Colon (tissue), 2 donors: ENCODE results near the gene SNCB.

Source experiments
- FAIRE-seq: peaks from 2 replicates; lab custom pipeline; 2012; peaks lifted over from hg19 to GRCh38; lab: Jason Lieb, UNC
- donor health status: control.
- donor health status: control.

SNCB gene

DNA sequence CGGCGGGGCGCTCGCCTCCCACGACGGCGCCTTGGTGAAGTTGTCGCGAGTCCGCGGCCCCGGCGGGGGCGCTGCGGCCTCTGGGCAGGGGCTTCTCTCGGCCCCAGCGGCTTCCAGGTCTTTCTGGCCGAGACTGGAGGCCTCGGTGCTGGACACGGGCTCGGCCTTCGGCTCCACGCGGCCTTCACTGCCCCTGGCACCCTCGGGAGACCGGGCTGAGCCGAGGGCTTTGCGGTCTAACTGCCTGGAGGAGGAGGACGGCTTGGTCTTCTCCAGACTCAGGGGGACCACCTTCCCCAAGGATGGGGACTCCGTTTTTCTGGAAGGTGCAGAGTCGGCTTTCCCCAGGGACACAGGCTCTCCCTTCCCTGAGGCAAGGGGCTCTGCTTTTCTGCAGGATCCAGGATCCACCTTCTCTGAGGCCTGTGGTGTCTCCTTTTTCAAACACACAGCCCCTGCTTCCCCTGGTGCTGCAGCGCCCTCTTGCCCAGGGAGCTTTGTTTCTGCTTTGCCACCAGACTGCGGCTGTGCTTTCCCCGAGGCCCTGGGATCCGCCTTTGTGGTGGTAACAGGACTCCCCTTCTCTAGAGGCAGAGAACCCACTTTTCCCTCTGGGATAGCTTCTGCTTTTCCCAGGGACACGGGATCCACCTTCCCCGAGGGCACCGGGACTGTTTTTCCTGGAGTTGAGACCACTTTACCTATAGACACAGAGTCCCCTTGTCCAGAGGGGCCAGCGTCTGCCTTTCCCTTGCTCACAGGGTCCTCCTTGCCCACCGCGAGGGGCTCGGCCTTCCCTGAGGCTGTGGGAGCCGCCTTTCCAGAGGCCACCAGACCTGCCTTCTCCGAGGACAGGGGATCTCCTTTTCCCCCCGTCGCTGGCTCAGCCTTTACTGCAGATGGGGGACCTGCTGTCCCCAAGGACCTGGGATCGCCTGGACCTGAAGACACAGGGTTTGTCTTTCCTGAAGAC lies 32.6 kb downstream of the SNCB start:
- FAIRE-seq: no peak

DNA sequence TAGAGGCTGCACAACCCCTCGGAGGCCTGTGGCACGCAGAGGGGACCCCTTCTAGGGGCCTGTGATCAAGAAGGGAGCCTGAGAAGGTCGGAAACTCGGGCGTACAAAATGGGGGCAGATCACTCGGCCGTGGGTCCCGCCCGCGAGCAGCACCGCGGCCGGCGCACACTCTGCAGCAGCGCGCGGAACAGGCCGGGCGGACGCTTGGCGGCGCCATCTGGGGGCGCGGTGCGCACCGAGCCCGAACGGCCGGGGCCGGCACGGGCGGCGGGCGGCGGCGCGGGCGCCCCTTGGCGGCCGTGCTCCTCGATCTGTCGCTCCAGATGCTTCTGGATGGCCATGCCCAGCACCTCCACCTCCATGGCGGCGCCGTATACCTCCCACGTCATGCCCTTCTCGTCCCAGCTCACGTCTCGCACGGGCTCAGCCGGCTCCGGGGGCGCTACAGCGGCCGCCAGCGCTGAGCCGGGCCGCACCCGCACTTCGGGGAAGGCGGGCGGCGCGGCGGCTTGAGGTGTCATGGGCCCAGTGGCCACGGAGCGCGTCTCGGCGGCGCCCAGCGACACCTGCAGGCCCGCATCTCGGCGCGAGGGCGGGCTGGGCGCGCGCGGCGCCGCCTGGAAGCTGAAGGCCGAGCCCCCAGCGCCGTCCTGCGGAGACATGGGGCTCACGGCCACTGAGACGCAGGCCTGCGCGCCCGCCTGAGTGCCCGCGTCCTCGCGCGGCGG lies 33.5 kb downstream of the SNCB start:
- FAIRE-seq: no peak

DNA sequence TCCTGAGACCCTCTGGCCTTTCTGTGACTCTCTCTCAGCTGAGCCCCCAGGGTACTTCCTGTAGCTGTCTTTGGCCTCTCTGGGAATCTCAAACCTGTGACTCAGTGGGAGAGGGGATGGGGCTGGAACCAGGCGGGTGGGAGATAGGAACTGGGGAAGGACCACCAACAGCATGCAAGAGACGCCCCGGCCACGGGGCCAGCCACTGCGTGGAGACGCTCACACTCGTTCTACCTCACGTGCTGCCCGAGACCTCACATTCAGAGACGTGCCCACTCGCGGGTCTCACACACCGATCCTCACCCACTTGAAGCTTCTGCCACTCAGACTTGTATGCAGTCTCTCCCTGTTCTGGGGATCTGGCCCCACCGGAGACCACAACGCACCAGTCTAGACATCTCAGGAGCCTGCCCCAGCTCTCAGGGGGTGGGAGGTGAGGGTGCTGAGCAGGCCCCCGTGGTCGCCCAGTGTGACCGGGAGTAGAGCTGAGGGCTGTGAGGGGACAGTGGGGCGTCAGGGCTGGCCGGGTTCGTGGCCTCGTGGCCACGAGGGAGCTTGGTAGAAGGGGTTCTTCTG lies 34.2 kb downstream of the SNCB start:
- FAIRE-seq: no peak

DNA sequence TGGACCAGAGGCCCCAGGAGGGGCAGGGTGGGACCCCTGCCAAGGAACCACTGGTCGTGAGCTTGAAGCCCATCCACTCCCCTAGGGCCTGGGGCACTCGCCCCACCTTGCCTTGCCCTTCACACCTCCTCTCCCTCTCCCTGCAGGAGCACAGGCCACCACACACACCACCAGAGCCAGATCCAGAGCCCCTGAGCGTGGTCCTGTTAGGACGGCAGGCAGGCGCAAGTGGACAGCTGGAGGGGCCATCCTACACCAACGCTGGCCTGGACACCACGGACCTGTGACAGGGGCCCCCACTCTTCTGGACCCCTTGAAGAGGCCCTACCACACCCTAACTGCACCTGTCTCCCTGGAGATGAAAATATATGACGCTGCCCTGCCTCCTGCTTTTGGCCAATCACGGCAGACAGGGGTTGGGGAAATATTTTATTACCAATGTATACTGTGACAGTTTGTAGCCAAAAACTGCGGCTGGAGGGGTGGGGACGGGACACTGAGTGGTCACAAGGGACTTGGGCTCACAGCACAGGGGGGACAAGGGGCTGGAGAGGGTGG lies 34.9 kb downstream of the SNCB start:
- no peak for FAIRE-seq

DNA sequence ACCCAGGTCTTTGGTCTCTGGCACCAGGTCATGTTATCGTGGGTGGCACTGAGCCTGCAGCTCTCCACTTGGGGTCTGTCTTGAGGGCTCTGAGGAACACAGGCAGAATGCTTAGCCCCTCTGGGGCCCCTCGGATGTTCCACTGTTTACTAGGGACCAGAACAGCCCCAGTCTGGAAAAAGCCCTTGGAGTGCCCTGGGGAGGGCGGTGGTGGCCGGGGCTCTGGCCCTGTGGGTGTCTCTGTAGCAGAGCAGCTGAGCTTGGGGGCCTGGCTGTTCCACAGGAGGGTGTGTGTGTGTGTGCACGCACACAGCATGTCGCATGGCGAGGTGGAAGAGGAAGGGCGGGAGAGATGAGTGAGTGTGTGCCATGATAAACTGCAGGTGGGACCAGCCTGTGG lies 35.8 kb downstream of the SNCB start:
- FAIRE-seq: no peak

DNA sequence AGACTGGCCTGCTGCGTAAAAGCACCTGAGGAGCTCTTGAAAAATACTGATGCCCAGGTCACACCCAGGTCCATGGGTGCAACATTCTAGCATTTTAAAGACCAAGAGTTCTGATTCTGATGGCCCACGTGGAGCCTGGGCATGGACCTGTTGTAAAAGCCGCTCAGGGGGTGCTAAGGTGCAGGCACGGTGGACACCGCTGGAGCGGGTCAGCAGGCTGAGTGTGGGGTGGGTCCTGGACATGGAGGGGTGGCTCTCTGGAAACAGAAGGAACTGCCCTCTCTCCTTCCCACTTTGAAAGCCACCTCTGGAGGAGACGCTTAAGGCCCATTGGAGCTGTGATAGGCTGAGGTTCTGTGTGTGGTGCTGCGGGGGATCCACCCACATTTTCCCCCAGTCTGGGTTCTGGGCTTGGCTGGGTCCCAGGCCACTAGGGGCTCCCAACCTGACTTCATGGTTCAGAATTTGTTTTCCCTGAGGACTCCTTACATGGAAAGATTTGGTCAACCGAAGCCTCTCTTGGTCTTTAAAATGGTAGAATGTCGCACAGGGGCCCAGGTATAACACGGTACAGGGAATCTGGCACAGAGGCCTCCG lies 37.0 kb downstream of the SNCB start:
- FAIRE-seq: no peak

DNA sequence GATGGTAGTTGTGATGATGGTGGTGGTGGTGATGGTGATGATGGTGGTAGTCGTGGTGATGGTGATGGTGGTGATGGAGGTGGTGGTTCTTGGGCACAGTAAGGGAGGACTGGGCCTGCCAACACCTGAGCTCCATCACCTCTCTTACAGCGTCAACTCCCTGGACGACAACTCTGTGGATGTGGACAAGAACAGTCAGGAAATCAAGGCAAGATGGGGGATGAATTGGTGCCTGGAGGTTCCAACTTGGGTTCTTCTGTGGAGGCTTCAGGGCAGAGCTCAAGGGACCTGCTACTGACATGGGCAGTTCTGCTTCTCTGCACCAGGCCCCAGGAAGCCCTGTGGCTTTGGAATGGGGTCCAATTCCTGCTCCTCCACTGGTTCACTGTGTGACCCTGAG lies 37.8 kb downstream of the SNCB start:
- FAIRE-seq: no peak

DNA sequence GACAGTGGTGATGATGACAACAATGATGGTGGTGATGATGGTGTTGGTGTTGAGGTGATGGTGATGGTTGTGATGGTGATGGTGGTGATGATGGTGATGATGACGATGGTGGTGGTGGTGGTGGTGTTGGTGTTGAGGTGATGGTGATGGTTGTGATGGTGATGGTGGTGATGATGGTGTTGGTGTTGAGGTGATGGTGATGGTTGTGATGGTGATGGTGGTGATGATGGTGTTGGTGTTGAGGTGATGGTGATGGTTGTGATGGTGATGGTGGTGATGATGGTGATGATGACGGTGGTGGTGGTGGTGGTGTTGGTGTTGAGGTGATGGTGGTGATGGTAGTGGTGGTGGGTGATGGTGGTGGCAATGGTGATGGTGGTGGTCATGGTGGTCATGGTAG lies 38.7 kb downstream of the SNCB start:
- FAIRE-seq: peak; percentile 100

DNA sequence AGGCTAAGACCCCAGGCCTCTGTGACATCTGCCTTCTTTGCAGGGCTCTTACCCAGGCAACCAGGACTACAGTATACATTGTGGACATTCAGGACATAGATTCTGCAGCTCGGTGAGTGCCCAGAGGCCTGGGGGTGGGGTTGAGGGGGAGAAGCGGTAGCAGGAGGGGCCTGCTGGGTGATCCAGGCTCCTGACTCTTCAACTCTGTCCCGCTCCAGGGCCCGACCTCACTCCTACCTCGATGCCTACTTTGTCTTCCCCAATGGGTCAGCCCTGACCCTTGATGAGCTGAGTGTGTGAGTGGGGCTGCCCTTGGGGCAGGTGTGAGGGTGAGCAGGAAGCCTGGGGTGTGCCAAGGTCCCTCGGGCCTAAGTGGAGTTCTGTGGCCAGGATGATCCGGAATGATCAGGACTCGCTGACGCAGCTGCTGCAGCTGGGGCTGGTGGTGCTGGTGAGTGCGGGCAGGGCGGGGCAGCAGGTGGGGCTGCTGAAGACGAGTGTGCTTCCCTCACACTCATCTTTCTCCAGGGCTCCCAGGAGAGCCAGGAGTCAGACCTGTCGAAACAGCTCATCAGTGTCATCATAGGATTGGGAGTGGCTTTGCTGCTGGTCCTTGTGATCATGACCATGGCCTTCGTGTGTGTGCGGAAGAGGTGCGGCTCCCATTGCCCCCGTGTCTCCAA lies 40.2 kb downstream of the SNCB start:
- no peak for FAIRE-seq

DNA sequence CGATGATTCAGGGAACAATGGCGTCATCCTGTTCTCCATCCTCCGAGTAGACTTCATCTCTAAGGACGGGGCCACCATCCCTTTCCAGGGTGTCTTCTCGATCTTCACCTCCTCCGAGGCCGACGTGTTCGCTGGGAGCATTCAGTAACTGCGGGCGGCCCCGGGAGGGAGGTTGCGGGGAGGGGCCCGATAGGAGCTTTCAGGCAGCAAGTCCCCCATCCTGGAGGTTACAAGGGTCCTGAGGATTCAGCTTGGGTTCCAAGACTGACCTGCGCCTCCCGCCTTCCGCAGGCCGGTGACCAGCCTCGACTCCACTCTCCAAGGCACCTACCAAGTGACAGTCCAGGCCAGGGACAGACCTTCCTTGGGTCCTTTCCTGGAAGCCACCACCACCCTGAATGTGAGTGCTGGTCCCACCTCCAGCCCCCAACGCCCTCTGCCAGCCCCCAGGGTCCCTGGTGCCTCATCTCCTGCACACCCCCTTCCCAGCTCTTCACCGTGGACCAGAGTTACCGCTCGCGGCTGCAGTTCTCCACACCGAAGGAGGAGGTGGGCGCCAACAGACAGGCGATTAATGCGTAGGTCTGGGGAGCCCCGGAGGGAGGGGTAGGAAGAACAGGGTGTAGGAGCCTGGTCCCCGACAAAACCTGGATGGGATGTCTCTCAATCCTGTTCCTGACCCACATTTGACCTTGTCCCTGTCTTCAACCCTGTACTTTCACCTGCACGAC lies 41.1 kb downstream of the SNCB start:
- FAIRE-seq: no peak

DNA sequence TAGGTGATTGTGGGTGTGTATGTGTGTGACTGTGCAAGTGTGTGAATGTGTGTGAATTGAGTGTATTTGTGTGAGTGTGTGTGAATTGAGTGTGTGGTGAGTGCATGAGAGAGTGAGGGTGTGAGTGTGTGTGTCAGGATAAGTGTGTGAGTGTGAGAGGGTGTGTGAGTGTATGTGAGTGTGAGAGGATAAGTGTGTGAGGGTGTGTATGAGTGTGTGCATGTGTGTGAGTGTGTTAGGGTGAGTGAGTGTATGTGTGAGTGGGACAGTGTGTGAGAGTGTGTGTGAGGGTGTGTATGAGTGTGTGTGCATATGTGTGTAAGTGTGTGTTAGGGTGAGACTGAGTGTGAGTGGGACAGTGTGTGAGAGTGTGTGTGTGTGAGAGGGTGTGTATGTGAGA lies 42.0 kb downstream of the SNCB start:
- no peak for FAIRE-seq

DNA sequence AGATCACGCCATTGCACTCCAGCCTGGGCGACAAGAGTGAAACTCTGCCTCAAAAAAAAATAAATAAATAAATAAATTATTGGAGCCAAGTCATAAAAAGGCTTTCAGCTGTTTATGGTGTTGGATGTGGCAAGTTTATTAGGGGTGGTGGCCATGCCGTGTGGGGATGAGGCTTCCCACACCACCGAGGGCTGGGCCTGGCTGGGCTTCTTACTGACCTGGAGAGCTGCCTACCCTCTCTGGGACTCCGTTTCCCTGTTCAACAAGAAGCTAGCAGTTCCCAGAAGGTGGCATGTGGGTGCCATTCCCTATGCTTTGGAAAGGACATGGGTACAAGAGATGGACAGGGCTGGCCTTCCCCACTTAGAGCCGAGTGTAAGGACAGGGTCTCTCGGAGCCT lies 42.9 kb downstream of the SNCB start:
- no peak for FAIRE-seq

DNA sequence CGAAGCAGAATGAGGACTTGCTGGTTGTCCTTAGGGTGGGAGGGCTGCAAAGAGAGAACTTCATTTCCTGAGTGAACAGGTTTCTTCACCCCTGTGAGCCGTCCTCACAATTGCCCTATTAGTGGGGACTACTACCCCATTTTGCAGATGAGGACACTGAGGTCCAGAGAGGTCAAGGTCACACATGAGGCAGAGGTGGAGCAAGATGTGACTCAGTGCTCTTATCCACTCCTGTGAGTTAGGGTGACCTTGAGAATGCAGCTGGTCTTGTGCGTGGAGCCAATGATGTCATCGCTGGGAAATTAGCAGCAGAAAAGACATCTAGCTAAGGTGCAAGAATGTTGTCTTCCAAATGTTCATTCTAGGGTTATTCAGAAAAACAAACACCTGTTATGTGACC lies 47.3 kb downstream of the SNCB start:
- FAIRE-seq: no peak

DNA sequence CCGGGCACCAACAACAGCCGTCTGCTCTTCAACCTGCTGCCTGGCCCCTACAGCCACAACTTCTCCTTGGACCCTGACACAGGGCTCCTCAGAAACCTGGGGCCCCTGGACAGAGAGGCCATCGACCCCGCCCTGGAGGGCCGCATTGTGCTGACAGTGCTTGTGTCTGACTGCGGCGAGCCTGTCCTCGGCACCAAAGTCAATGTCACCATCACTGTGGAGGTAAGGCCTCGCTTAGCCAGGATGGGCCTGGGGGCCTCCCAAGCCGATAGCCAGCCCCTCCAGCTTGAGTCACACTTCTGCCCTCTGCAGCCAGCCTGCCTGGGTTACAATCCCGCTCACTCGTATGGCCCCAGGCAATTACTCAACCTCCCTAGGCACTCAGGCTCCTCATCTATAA lies 49.0 kb downstream of the SNCB start:
- FAIRE-seq: no peak

DNA sequence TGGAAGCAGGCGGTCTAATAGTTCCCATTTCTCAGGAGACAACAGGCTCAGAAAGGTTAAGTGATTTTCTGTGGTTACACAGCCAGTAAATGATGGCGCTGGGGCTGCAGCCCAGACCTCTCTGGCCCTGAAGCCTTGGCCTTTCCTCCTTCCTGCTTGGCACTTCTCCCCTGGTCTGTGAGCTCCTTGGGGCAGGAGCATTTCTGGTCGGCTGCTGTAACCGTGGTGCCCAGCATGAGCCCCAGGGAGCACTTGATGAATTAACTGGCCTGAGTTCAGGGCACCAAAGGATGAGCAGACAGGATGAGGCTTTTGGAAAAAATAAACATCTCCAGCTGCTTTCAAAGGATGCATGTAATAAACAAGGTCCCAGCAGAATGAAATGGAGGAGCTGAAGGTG lies 51.0 kb downstream of the SNCB start:
- FAIRE-seq: no peak

DNA sequence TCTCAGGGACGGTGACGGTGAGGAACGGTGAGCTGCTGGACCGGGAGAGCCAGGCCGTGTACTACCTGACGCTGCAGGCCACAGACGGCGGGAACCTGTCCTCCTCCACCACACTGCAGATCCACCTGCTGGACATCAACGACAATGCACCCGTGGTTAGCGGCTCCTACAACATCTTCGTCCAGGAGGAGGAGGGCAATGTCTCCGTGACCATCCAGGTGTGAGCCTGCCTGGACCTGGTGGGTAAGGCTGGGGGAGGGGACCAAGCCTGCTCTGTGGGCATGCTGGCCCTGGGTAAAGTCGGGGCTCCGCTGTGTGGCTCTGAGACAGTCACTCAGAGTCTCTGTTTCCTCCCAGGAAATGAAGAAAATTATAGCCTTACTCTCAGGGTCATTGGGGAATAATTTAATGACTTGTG lies 51.9 kb downstream of the SNCB start:
- FAIRE-seq: no peak

DNA sequence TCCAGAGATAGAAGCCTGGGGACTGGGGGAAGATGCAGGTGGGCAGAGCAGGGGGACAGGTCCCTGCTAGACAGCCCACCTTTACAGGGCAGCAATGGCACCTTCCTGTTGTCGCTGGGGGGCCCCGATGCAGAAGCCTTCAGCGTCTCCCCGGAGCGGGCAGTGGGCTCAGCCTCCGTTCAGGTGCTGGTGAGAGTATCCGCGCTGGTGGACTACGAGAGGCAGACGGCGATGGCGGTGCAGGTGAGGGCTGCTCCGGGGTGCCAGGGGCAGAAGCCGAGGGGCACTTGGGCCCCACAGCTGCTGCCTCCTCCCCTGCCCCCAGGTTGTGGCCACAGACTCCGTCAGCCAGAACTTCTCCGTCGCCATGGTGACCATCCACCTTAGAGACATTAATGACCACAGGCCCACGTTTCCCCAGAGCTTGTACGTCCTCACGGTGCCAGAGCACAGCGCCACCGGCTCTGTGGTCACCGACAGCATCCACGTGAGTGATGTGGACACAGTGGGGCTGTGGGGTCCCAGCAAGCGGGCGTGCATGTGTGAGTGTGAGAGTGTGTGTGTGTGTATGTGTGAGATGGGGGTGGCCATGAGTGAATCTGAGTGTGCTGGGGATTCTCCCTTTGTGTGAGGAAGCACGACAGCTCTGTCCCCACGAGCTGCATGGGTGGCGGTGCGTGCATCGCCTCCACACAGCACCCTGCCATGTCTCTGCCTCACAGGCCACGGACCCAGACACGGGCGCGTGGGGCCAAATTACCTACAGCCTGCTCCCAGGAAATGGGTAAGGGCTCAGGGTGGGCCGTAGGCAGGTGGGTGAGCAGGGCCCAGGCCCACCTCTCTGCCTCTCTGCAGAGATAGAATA lies 52.8 kb downstream of the SNCB start:
- FAIRE-seq: no peak

DNA sequence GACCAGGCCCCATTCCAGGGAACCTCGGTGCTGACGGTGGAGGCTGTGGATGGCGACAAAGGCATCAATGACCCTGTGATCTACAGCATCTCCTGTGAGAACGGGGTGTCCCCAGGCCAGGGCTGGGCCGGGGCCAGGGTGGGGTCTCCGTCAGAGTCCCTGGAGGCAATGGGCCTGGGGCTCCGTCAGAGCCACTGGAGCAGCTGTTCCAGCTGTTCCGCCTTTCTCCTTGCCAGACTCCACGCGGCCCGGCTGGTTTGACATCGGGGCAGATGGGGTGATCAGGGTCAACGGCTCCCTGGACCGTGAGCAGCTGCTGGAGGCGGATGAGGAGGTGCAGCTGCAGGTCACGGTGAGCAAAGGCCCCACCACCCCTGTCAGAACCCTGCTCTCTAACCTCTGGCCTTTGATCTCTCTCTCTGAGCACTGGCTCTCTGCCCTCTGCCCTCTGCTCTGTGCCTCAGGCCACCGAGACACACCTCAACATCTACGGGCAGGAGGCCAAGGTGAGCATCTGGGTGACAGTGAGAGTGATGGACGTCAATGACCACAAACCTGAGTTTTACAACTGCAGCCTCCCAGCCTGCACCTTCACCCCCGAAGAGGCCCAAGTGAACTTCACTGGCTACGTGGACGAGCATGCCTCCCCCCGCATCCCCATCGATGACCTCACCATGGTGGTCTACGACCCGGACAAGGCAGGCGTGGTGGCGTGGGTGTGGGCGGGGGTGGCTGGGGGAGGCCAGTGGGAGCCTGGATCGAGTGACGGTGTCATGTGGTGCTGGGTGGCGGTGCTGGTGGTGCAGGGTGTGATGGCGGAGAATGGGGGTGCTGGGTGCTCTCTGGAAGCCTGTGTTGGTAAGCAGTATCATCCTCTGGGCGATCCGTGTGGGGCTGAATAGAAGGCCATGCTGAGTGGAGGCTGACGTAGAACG lies 54.6 kb downstream of the SNCB start:
- FAIRE-seq: no peak

DNA sequence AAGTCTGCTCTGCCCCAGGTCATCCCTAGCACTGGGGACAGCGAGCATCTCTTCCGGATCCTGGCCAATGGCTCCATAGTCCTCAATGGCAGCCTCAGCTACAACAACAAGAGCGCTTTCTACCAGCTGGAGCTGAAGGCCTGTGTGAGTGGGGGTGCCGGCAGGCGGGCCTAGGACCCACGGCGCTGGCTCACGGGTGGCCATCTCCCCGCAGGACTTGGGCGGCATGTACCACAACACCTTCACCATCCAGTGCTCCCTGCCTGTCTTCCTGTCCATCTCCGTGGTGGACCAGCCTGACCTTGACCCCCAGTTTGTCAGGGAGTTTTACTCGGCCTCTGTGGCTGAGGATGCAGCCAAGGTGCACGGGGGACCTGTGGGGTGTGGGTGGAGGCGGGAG lies 55.3 kb downstream of the SNCB start:
- no peak for FAIRE-seq
